GM21576 (cell line): ENCODE measurements around the gene PRSS27.
"Not testable (repeated sequence)": the region's sequence is repeated elsewhere in the genome, so short reads cannot be mapped to it uniquely, and the experiment has no call there.

ENCODE experiments used
- ATAC-seq: cut with Tn5 transposase; IDR thresholded peaks from one replicate; pipeline ENCODE4 v1.9.1; 2021; ENCODE audit warnings: mild to moderate bottlenecking, moderate library complexity; ENCODE audit not compliant: unreplicated experiment

The PRSS27 gene

DNA sequence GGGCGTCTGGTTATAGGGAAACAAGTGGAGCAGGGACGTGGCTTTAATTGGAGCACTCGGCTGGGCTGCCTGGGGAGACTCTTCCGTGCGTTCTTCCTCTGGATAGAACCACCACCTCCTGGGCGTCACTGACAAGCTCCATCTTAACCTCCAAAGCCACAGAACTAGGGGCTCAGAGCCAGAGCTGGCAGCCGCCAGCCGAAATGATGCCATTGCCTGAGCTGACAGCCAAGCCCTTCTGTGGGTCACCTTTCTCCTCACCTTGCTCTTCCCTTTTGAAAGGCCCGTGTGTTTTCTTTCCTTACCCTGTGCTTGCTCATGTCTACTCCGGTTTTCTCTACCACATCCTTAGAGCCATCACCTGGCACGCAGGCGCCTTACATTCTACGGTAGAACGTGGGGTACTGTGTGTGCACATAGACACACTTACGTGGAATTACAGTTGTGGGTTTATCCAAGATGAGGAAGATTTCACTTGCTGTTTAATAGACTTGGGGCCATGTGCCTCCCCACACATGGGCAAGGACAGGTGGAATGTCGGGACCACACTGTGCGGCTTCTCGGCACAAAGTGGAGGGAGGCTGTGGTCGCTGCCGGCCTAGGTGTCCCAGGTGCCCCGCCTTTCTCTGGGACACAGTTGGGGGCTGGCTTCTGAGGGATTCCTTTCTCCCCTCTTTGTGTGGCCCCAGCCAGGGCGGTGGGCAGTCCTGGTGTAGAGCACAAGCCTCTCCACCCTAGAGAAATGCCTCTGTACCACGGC is 41.6 kb downstream of the PRSS27 start:
- not testable (repeated sequence) for ATAC-seq

DNA sequence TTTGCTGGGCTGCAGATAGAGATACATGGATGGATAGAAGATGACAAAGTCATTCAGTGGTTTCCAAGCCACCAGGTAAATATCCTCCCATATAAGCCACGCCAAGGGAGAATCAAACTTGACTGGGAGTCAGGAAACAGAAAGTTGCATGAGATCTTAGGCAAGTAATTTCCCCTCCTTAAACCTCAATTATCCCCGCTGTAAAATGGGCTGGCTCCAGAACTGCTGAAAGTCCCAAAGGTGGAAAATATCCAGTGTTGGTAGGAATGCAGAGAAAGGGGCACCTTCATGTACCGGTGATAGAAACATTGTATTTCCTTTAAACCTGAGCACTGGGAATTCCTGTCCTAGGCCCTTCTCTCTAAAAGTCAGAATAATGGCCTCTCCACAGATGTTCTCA is 43.1 kb downstream of the PRSS27 start:
- ATAC-seq, result not testable (repeated sequence)

DNA sequence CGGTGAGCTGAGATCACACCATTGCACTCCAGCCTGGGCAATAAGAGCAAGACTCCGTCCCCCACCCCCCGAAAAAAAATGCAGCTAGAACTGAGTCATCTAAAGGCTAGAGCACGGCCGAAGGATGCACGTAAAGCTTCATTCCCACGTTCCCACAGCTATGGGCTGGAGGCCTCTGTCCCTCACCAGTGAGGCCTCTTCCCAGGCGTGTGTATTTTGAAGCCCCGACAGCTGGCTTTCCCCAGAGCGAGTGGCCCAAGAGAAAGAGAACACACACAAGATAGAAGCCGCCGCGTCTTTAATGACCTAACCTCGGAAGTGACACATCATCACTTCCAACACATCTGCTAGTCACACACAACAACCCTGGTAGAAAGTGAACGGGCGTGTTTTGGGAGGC is 44.3 kb downstream of the PRSS27 start:
- ATAC-seq, result no peak

DNA sequence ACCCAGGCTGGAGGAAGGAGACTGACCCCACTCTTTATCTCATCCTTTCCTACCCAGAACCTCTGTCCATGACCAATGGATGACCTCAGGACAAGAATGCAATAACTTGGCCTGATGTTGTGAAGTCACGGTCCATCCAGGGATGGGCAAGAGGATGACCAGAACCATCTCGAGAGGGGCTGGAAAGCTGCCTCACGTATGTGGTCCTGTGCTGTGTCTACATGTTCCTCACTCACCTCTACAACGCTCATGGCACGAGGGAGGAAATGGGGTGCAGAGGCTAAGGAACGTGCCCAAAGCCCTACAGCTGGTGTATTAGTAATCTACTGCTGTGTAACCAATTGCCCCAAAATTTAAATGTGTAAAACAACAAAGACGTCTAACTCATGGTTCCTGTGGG is 45.0 kb downstream of the PRSS27 start:
- ATAC-seq, result no peak

DNA sequence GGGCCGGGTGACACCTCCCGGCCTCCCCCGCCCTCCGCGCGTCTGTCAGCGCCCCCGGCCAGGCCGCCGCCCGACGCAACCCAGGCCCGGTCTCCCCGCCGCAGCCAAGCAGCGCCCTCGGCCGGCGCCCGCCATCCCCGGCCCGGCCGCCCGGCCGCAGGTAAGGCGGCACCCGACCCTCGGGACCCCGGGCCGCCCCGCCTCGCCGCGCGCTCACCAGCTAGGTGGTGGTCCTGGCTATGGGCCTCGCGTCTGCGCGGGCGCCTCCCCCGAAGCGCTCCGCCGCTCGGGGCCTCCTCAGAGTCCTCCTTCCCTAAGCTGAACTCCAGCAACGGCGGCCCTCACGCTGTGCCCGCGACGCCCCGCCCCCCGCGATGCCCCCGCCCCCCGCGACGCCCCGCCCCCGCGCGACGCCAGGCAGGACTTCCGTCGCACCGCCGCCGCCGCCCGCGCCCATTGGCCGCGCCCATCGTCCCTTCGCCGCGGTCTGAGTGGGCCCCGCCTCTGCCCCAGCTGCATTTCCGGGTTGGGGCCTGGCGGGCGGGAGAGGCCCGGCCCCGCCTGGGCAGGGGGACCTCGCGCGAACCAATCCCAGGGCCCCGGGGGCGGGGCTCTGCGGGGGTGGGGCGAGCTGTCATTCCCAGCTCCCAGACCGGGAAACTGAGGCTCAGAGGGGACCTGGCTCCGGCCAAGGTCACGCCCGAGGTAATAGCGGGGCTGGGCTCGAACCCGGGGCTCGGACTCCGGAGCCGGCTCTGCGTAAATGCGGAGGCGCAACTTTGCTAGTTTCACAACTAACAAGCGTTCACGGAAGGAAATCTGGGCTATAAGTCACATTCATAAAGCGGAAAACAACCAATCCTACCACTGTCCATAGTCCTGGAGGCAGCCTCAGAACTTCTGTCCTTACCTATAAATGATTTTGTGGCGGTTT is 46.7 kb downstream of the PRSS27 start:
- peak; percentile 84 for ATAC-seq

DNA sequence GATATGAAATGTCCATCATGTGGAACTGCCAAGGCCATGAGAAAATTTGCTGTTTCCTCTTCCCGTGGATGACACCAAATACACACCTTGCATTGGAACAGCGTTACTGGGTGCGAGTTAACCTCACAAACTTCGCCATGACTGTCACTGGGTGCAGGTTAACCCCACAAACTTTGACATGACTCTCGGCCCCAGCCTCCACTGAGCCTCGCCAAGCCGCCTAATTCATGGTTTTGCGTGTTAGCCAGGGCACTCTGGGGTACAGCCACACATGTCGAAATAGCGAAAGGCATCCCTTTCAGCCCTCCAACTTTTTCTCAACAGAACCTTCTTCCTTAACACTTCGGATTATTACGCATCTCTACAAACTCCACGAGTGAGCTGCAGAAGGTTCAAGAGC is 48.3 kb downstream of the PRSS27 start:
- no peak for ATAC-seq

DNA sequence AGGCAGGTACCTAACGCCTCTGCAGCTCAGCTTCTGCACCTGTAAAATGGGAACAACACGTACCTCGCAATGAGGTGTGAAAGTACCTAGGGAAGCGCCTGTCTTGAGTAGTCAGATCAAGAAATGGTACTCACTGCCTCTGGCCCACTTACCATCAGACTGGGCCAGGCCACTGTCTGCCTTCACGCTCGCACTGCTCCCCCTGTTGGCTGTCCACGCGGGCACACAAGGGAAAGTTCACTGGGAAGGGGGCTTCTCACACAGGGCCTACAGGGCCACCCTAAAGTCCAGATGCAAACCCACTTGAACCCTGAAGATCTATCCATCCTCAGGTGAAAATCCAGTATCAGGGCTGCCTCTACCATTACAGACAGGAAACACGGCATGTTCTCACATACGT is 48.8 kb downstream of the PRSS27 start:
- ATAC-seq, result not testable (repeated sequence)

DNA sequence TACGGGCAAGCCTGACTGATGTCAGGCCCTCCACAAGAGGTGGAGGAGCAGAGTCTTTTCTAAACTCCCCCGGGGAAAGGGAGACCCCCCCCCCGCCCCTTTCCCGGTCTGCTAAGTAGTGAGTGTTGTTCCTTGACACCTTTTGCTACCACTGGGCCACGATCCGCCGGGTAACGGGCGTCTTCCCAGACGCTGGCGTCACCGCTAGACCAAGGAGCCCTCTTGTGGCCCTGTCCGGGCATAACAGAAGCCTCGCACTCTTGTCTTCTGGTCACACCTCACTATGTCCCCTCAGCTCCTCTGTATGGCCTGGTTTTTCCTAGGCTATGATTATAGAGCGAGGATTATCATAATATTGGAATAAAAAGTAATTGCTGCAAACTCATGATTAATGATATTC is 50.0 kb downstream of the PRSS27 start:
- ATAC-seq, result not testable (repeated sequence)

DNA sequence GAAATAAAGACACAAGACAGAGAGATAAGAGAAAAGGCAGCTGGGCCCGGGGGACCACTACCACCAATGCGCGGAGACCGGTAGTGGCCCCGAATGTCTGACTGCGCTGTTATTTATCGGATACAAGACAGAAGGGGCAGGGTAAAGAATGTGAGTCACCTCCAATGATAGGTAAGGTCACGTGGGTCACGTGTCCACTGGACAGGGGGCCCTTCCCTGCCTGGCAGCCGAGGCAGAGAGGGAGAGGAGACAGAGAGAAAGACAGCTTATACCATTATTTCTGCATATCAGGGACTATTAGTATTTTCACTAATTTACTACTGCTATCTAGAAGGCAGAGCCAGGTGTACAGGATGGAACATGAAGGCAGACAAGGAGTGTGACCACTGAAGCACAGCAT is 50.4 kb downstream of the PRSS27 start:
- ATAC-seq, result not testable (repeated sequence)

DNA sequence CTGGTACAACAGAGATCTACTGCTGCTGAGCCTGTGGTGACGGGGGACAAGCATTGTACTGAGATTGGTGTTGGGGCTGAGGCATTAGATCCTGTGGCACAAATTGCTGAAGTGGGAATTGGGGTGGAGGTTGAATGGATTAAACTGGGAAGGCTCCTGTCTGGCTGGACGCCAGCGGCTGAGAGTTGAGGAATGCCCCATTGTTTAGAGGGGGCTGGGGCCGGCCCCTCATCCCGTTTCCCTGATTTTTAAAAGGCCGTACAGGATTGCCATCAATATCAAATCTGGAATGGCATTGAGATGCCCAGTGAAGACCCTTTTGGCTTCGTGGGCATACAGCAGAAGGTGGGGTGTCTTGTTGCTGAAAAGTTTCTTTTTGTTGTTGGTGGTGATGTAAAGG is 53.4 kb downstream of the PRSS27 start:
- not testable (repeated sequence) for ATAC-seq

DNA sequence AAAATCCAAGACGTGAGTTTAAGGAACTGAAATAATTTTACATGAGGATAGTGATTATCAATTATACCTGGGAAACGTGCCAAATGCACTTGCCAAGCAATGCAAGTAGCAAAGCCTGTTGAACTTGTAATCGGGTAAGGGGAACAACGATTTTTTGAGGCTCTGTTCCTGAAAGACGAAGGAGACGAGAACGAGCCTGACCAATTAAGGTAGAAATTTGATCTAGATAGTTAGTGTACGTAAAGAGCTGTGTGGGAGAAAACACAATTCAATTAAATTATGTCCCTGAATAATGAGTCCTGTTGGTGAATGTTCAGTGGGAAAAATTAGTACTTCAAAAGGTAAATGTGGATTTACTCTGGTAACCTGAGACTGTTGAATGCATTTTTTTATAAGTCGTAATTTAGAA is 55.4 kb downstream of the PRSS27 start:
- no peak for ATAC-seq

DNA sequence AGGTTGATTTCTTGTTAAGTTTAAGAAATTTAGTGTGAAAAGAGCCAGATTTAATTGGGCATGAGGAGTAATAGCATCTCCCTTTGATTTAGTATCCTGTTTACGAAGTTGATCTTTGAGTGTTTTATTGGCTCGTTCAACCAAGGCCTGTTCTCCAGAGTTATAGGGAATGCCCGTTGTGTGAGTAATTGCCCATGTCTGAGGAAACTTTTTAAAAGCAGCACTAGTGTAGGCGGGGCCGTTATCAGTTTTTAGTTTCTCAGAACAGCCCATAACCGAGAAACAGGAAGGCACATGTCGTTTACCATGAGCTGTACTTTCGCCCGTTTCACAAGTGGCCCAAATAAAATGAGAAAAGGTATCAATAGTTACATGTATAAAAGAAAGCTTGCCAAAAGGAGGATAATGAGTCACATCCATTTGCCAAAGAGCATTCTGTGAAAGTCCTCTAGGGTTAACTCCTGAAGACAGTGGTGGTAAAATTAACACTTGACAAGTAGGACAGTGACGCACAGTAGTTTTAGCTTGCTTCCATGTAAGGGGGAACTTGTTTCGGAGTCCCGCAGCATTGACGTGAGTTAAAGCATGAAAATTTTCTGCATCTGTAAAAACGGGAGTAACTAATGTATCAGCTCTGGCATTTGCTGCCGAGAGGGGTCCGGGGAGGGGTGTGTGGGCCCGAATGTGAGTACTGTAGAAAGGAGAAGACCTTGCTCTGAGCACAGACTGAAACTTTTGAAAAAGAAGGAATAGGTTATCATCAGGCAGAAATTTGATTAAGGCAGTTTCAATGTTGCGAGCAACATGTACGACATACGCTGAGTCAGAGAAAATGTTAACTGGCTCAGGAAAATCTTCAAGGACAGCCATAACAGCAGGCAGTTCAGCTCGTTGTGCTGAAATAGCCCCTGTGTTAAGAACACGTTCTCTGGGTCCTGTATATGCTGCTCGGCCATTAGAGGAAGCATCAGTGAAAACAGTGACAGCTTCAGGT is 56.2 kb downstream of the PRSS27 start:
- no peak for ATAC-seq
